ENCODE data around the gene ILKAP. TPM values are rescaled to one million over a fixed set of nuclear protein-coding genes. Genes with fewer than 3 reads are reported as not detected.

ILKAP gene
- polyA plus RNA-seq, 1 of the 3 experiments (the other 2 are of a cell fraction) = 49.2 TPM

GRCh38 chr2:238149841-238150572, 53.5 kb downstream of the ILKAP start:
- POLR2A ChIA-PET = no interaction called here
- TF ChIP-seq TCF12 (IDR thresholded peaks at IDR 0.05) (no peak), YY1 (IDR thresholded peaks at IDR 0.05; ENCODE audit: low read depth) (no peak), TEAD4 (IDR thresholded peaks at IDR 0.05; ENCODE audit: borderline replicate concordance, insufficient read depth) (no peak), GATA2 (CRISPR knock-in tag; IDR thresholded peaks at IDR 0.05) (no peak), EZH2phosphoT487 (IDR thresholded peaks at IDR 0.05; ENCODE audit: borderline replicate concordance, low read depth) (no peak), FOSL2 (IDR thresholded peaks at IDR 0.05; ENCODE audit: borderline replicate concordance, low read depth) (no peak), TAF1 (IDR thresholded peaks at IDR 0.05; ENCODE audit: borderline replicate concordance, low read depth, low read length) (no peak), NRF1 (IDR thresholded peaks at IDR 0.05; ENCODE audit: low read depth, low read length) (no peak), JUND (IDR thresholded peaks at IDR 0.05) (no peak), FOXJ3 (CRISPR knock-in tag; IDR thresholded peaks at IDR 0.05) (no peak), ELF1 (IDR thresholded peaks at IDR 0.05) (no peak), GABPA (IDR thresholded peaks at IDR 0.05; ENCODE audit: low read depth) (no peak), FOXM1 (IDR thresholded peaks at IDR 0.05; ENCODE audit: low read depth) (no peak)
- Histone ChIP-seq H3K27me3 (ENCODE audit: insufficient read depth) (no peaks in the 10 kb centered on the region), H4K20me1 (ENCODE audit: insufficient read depth) (no peaks in the 10 kb centered on the region), H3K79me2 (ENCODE audit: insufficient read depth) (no peaks in the 10 kb centered on the region), H3F3A (replicated peaks; ENCODE audit: insufficient read depth) (no peaks in the 10 kb centered on the region), H3K9me3 (no peaks in the 10 kb centered on the region), H3K4me2 (no peak overlapping the region), H3K4me1 (ENCODE audit: control insufficient read depth in 1 of 2, insufficient read depth in 2 of 2, low read depth in 1 of 2, low read length in 1 of 2) (peaks cover 0 to 6% of the 10 kb centered on the region in 2 experiments; a peak in 1 of 4 replicates), H3K9ac (no peak overlapping the region), H3K4me3 (ENCODE audit: low read depth in 2 of 2, low read length in 1 of 2) (no peak overlapping the region), H3K27ac (ENCODE audit: low read depth in 2 of 2, low read length in 1 of 2) (no peak overlapping the region), H3K9me2 (no peaks in the 10 kb centered on the region), H2AFZ (ENCODE audit: low read depth) (no peak overlapping the region), H3K36me3 (replicated peaks in 1 of 2; ENCODE audit: control insufficient read depth in 1 of 2, insufficient read depth in 2 of 2, low read length in 1 of 2) (no peaks in the 10 kb centered on the region)
- CTCF ChIA-PET = interaction anchor here (1.3 kb wide), 1 partner anchor 12 kb away, joined by 3 read pairs; no protein-coding TSS in a partner anchor
- no peak for DNase-seq
- WGBS (ENCODE audit: low lambda C conversion rate) = 73% methylated on average over 8 of the region's 14 CpGs

GRCh38 chr2:238148981-238149380, 54.5 kb downstream of the ILKAP start:
- 91% methylated on average over 12 of the region's 15 CpGs for WGBS (ENCODE audit: low lambda C conversion rate)
- no peak for DNase-seq
- ChIA-PET CTCF (no interaction called here), POLR2A (no interaction called here)
- TF ChIP-seq JUND (IDR thresholded peaks at IDR 0.05) (no peak), FOSL2 (IDR thresholded peaks at IDR 0.05; ENCODE audit: borderline replicate concordance, low read depth) (no peak), MAX (IDR thresholded peaks at IDR 0.05; ENCODE audit: low read depth) (no peak), ZBTB33 (IDR thresholded peaks at IDR 0.05; ENCODE audit: borderline replicate concordance, low read depth) (no peak), USF2 (IDR thresholded peaks at IDR 0.05; ENCODE audit: borderline replicate concordance, low read depth, low read length) (no peak), PBX3 (IDR thresholded peaks at IDR 0.05) (no peak), REST (IDR thresholded peaks at IDR 0.05; ENCODE audit: low read depth, low read length) (no peak)
- peaks cover under 1 to 6% of the 10 kb centered on the region in 2 experiments; a peak in 2 of 4 replicates for H3K4me1 ChIP-seq (ENCODE audit: control insufficient read depth in 1 of 2, insufficient read depth in 2 of 2, low read depth in 1 of 2, low read length in 1 of 2)
- no peaks in the 10 kb centered on the region for H3K9me2 ChIP-seq
- no peaks in the 10 kb centered on the region for H3K79me2 ChIP-seq (ENCODE audit: insufficient read depth)
- H3K4me3 ChIP-seq (ENCODE audit: low read depth in 2 of 2, low read length in 1 of 2) = no peak overlapping the region
- H3K9ac ChIP-seq = no peak overlapping the region
- no peaks in the 10 kb centered on the region for H3F3A ChIP-seq (replicated peaks; ENCODE audit: insufficient read depth)
- no peaks in the 10 kb centered on the region for H3K9me3 ChIP-seq
- H3K27me3 ChIP-seq (ENCODE audit: insufficient read depth) = no peaks in the 10 kb centered on the region
- no peak overlapping the region for H2AFZ ChIP-seq (ENCODE audit: low read depth)
- H3K4me2 ChIP-seq = no peak overlapping the region
- H3K27ac ChIP-seq (ENCODE audit: low read depth in 2 of 2, low read length in 1 of 2) = no peak overlapping the region
- no peaks in the 10 kb centered on the region for H3K36me3 ChIP-seq (replicated peaks in 1 of 2; ENCODE audit: control insufficient read depth in 1 of 2, insufficient read depth in 2 of 2, low read length in 1 of 2)
- no peaks in the 10 kb centered on the region for H4K20me1 ChIP-seq (ENCODE audit: insufficient read depth)

Measured in SK-N-SH (cell line).